Glutamatergic neuron (in vitro differentiated cells): ENCODE measurements around the gene LMO2. TPM values are rescaled to one million over a fixed set of nuclear protein-coding genes. Genes with fewer than 3 reads are reported as not detected.

ENCODE experiments used
- DNase-seq: peaks from one replicate; pipeline ENCODE4 v3.0.0; 2022
- H3K27ac Mint-ChIP-seq: one replicate; pipeline ENCODE4 v1.8.0; 2020; ENCODE audit warnings: mild to moderate bottlenecking, mixed read lengths, inconsistent platforms; ENCODE audit not compliant: unreplicated experiment
- H3K27me3 Mint-ChIP-seq: one replicate; pipeline ENCODE4 v1.8.0; 2020; ENCODE audit warnings: mild to moderate bottlenecking, moderate library complexity, mixed read lengths, inconsistent platforms; ENCODE audit not compliant: unreplicated experiment
- H3K36me3 Mint-ChIP-seq: one replicate; pipeline ENCODE4 v1.8.0; 2020; ENCODE audit warnings: mild to moderate bottlenecking, mixed read lengths, inconsistent platforms; ENCODE audit not compliant: unreplicated experiment
- H3K4me1 Mint-ChIP-seq: one replicate; pipeline ENCODE4 v1.8.0; 2020; ENCODE audit warnings: mild to moderate bottlenecking, low read depth, mixed read lengths, inconsistent platforms; ENCODE audit not compliant: unreplicated experiment
- H3K4me3 Mint-ChIP-seq: one replicate; pipeline ENCODE4 v1.8.0; 2020; ENCODE audit warnings: mild to moderate bottlenecking, mixed read lengths, inconsistent platforms; ENCODE audit not compliant: unreplicated experiment
- H3K9me3 Mint-ChIP-seq: one replicate; pipeline ENCODE4 v1.8.0; 2020; ENCODE audit warnings: mild to moderate bottlenecking, moderate library complexity, mixed read lengths, inconsistent platforms; ENCODE audit not compliant: unreplicated experiment
- CTCF ChIP-seq: fragments of 200-600 bp; sonication (generic); IDR thresholded peaks from one replicate; pipeline ENCODE4 v1.5.0; 2021; ENCODE audit not compliant: partially characterized antibody, unreplicated experiment
- total RNA-seq: library from RNA; stranded (reverse); fragmentation: NEBNext Ultra II Directional; extraction: Animal tissue kit (Norgen Biotek cat#: 25700); gene quantifications from one replicate; pipeline ENCODE4 v1.2.1, GENCODE V29; 2021; ENCODE audit not compliant: unreplicated experiment

Gene LMO2
- total RNA-seq, 1 donor from 2014 or later: 2.7 TPM

DNA sequence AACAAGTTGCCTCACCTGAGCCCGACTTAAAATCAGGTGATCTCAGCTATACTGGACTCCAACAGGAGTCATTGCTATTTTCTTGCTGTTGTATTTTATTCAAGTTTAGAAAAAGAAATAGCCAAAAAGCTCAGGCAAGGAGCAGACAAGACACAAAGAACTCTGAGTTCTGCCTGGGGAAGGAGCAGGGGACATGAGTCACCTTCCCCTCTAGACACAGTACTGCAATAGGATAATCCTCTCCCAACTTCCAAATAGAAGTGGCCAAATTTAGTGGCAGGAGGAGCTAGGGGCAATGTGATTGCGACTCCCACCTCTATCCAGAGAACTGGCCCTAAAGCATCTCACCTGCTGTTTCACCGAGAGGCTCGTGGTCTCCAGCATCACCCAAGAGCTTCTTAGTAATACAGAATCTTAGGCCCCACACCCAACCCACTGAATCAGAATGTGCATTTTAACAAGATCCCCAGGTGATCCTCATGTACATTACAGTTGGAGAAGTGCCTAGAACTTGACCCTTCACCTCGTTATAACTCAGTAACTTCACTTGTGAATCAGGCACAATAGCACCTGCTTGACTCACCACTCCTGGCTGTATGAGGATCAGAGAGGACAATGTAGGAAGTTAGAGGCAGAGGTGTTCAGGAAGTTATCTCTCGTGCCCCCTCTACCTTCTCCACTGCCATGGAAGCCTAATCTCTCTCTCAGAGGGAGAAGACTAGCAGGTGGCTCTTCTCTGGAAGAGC lies 60.8 kb downstream of the LMO2 start:
- TF ChIP-seq CTCF: no peak
- H3K4me1 Mint-ChIP-seq: no peaks in the 10 kb centered on the region
- H3K36me3 Mint-ChIP-seq: no peaks in the 10 kb centered on the region
- H3K27me3 Mint-ChIP-seq: peaks cover 9% of the 10 kb centered on the region
- no peak for DNase-seq
- H3K4me3 Mint-ChIP-seq: no peak overlapping the region
- no peak overlapping the region for H3K27ac Mint-ChIP-seq
- no peaks in the 10 kb centered on the region for H3K9me3 Mint-ChIP-seq

- Mint-ChIP-seq H3K4me1 (no peaks in the 10 kb centered on the region), H3K36me3 (no peaks in the 10 kb centered on the region), H3K27ac (no peak overlapping the region), H3K27me3 (peaks cover 9% of the 10 kb centered on the region), H3K9me3 (no peaks in the 10 kb centered on the region), H3K4me3 (peak overlapping the region; percentile 94)
- peak; percentile 49 for TF ChIP-seq CTCF
- peak; percentile 70 for DNase-seq
Observed at GRCh38 chr11:33829430-33830141, 62.3 kb downstream of the LMO2 start.

DNA sequence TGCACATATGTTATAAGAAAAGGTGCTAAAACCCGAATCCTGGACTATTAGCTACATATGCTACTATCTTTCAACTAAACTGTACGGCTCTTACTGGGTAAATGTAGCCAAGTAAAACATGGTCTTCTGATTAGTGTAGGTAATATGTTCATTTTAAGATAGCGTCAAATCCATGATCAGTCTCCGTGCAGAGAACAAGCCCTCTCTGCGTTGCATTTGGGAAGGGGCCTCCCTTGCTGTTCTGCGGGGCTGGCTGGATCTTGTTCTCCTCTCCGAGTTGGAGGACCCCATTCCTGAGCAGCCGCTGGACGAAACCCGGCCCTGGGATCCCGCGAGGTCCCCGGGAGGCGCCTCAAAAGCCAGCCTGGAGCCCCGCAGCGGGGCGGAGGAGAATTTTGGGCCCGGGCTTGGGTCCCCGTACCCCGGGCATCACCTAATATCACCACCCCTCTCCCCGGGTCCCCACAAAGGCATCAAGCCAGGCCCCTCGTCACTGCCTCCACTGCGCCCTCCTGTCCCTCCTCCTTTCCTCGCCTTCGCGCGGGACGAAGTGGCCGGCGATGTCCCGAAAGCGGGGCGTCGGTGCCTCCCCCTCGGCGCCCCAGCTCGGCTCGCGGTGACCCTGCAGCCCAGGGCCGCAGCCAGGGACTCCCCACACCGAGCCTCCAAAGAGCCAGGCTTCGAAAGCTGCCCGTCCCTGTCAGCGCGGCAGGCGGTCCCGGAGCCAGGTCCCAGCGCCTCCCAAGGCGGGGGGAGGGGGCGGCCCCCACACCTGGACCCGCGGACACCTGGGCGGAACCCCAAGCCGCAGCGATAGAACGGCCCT lies 63.1 kb downstream of the LMO2 start:
- no peaks in the 10 kb centered on the region for H3K4me1 Mint-ChIP-seq
- H3K36me3 Mint-ChIP-seq: no peaks in the 10 kb centered on the region
- peaks cover 9% of the 10 kb centered on the region for H3K27me3 Mint-ChIP-seq
- no peak overlapping the region for H3K27ac Mint-ChIP-seq
- DNase-seq: no peak
- no peaks in the 10 kb centered on the region for H3K9me3 Mint-ChIP-seq
- TF ChIP-seq CTCF: no peak
- H3K4me3 Mint-ChIP-seq: peak overlapping the region; percentile 94

- Mint-ChIP-seq H3K27ac (no peak overlapping the region), H3K4me3 (no peak overlapping the region), H3K36me3 (no peaks in the 10 kb centered on the region), H3K4me1 (no peaks in the 10 kb centered on the region), H3K9me3 (no peaks in the 10 kb centered on the region), H3K27me3 (peaks cover 6% of the 10 kb centered on the region)
- TF ChIP-seq CTCF: no peak
- DNase-seq: no peak
Observed at GRCh38 chr11:33827206-33827605, 64.7 kb downstream of the LMO2 start.
